GM21526 (cell line): ENCODE results near the gene TDRKH.
"Not testable (repeated sequence)": the region's sequence is repeated elsewhere in the genome, so short reads cannot be mapped to it uniquely, and the experiment has no call there.

Source experiments
- ATAC-seq: cut with Tn5 transposase; IDR thresholded peaks from one replicate; pipeline ENCODE4 v1.9.1; 2021; ENCODE audit warnings: moderate library complexity; ENCODE audit not compliant: unreplicated experiment, low FRiP score

TDRKH gene

DNA sequence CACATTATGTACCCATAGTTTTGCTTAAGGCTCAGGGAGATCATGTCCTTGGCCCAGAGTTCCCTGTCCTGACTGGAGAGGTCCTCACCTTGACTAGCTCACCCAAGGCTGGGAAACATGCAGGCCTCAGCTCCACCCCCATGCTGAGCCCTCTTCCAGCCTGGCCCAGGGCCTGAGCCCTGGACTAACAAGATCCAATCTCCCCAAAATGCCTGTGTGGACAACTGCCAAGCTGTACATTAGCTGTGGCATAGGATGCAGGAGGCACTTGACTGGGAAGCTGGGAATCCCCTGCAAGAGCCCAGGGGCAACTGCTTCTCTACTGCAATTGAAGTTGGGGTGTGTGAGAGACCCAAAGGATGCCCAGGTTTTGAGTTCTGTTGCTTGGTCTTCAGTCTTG lies 12.9 kb upstream of the TDRKH start:
- ATAC-seq = no peak

GRCh38 chr1:151802372-151802771 lies 12.1 kb upstream of the TDRKH start:
- ATAC-seq = no peak

- no peak for ATAC-seq
These were observed 11.5 kb upstream of the TDRKH start for GRCh38 chr1:151801846-151802245.

DNA sequence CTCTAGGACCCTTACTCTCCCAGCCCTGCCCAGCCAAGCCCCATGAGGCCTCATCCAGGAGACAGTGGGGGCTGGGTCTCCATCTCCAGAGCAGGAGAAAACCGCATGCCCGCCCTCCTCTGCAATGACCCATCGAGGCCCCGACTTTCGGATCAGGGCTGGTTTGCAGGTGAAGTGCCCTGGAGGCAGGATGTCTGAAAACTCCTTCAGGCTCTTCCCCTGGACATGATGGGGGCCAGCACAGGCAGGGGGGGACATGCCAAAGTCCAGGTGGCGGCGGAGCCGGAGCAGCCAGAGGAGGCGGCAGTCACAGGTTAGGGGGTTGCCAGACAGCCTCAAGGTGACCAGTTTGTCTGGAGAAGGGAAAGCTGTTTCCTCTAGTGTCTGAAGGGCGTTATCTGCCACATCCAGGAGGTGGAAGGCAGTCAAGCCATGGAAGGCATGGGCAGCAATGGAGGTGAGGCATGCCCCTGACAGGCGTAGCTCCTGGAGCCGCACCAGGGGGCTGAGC lies 11.1 kb upstream of the TDRKH start:
- ATAC-seq = no peak

GRCh38 chr1:151800830-151801229 lies 10.5 kb upstream of the TDRKH start:
- no peak for ATAC-seq

DNA sequence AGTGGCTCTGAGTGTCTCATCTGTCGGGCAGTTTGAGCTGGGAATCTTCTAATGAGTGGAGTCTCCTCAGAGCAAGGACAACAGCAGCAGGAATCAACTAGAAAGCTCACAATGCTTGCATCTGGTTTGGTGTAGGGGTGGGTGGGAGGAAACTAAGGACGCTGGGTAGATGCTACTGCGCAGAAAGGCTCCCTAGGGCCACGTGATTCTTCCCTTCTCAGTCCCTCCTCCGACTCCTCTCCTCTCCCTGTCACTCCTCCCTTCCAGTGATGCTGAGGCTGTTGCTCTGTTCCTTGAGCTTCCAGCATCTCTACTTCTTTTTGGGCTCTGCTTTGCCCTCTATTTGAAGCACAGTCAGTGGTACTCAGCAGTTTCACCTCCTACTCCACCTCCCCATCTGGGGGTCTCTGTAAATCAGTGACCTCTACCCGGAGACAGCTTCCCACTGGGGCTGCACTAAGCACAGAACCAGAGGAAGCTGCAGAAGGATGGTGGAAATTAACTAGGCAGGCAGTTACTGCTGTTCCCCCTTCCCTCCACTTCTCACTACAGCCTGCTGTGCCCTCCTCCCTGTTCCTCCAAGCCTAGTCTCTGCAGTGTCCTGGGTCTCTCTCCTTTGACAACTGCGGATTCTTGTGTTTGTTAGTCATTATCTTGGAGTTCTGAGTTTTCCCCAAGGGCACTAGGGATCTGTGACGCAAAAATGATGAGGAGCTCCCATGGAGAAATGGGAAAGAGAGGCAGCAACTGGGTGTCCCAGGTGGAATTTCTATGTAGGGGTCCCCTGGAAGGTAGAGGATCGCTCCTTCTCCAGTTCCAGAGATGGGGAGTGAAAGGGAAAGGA lies 9.1 kb upstream of the TDRKH start:
- ATAC-seq = no peak

DNA sequence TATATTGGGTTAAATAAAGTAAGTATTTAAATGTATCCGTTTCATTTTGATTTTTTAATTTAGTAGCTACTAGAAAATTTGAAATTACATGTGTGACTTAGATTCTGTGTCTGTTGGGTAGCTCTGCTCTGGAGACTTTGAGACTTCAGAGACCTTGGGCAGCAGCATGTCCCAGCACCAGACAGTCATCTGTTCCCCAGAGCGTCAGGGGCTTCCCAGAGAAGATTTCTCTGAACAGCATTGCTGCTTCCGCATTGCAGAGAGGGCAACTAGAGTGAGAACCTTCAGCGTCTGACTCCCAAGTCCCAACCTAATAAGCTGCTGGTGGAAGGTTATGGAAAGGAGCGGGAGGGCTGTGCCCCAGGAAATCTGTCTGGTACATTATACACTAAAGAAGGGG lies 8.3 kb upstream of the TDRKH start:
- ATAC-seq = no peak

DNA sequence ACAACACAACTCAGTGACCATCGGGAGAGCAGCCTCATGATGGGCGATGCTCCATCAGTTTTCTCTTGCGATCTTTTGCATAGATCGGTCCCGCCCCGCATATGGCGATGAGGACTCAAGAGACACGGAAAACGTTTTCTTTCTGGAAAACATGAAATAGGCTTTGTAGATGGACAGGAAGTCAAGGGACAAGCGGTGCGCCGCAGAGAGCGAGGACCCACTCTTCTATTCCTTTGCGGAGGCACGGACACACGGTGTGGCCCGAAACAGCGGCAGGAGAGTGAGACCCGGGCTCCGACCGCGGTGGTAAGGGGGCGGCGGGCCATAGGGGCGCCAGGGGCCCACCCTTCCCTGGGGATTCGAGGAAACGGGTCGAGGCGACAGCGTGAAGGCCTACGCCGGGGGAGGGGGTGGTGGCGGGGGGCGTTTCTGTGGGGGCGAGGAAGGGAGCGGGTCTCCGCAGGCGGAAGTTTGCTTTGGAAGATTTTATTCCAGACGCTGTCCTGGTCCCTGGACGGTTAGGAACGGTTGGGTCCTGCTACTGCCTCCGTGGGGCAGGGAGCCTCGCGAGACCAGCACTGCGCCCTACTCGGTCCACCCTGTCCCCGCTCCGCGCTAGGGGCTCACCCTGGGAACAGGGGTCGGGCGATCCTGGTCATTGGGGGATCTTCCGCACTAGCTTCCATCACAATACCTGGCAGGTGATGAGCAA lies 796 bp upstream of the TDRKH start:
- no peak for ATAC-seq

- ATAC-seq = no peak
These were observed 2.6 kb downstream of the TDRKH start for GRCh38 chr1:151787689-151788088.

GRCh38 chr1:151783796-151784195 lies 6.5 kb downstream of the TDRKH start:
- no peak for ATAC-seq

DNA sequence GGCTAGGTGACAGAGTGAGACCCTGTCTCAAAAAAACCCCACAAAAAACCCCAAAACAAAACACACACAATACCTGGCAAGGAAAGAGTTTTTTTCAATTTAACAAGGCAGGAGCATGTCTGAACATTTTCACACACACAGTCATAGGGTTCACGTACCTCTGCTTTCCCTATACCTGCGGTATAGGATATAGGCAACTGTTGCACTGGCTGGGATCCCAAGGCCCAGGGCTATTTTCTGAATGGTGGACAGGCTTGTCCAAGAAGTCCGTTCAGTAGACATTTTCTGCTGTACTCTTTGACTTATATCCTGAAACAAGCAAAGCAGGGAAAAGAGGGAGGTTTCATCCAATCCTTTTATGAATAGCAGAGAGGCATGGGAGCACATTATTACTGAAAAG lies 7.6 kb downstream of the TDRKH start:
- no peak for ATAC-seq

- not testable (repeated sequence) for ATAC-seq
These were observed 8.3 kb downstream of the TDRKH start for GRCh38 chr1:151782026-151782425.

DNA sequence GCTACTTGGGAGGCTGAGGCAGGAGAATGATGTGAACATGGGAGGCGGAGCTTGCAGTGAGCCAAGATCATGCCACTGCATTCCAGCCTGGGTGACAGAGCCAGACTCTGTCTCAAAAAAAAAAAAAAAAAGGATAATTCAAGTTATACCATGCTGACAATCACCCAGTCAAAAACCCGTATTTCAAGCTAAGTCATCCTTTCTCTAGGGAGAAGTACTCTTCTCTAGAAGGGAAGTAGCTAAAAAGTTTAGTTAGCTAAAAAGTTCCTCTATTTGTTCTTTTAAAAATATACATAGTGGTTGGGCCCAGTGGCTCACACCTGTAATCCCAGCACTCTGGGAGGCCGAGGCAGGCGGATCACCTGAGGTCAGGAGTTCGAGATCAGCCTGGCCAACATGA lies 9.6 kb downstream of the TDRKH start:
- ATAC-seq = not testable (repeated sequence)

GRCh38 chr1:151779852-151780251 lies 10.4 kb downstream of the TDRKH start:
- ATAC-seq = no peak

- ATAC-seq = no peak
These were observed 13.0 kb downstream of the TDRKH start for GRCh38 chr1:151777317-151777716.

DNA sequence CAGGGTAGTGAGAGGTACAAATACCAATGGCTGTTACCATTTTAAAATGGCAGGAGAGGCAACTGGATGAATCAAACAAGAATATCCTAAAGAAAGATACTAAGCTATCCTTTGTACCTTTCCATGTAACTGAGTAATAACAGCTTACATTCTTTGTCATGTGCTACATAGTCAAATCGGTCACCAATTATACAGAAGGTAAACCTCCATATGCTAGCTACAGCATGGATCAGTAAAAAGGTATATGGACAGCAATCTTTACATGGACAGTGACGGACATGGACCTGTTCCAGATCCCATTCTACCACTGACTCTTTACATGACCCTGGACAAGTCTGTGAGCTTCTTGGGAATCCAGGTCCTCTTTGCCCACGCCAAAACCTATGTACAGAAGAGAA lies 13.6 kb downstream of the TDRKH start:
- no peak for ATAC-seq

- ATAC-seq = no peak
These were observed 14.2 kb downstream of the TDRKH start for GRCh38 chr1:151775894-151776664.

DNA sequence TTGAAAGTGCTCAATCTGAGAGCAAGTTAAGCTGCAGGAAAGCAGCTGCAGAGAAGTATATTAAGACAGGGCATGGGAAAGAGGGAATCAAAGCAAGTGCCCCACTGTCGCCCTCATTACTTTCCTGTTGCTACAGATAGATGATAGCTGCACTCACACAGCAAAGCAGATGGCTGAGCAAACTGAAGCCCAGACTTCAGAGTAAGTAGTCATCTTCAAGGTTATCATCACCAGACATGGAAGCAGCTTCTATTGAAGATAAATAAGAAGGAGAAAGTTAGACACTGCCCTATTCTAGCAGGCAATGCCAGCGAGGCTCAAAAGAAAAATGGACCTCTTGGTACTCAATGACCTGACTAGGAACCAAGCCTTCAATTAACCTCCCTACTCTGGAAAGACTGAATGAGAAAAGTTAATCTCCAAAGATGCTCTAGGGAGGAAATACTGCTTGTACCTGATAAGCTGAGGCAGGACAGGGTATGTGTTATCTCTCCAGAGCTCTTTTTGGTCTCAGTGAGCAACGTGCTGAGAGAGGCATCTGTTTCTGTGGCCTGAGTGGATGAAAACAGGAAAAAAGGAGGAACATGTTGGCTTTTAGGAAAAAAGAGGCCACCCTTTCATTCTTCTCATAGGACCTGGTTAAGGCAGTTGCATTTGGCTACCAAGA lies 15.9 kb downstream of the TDRKH start:
- ATAC-seq = no peak

DNA sequence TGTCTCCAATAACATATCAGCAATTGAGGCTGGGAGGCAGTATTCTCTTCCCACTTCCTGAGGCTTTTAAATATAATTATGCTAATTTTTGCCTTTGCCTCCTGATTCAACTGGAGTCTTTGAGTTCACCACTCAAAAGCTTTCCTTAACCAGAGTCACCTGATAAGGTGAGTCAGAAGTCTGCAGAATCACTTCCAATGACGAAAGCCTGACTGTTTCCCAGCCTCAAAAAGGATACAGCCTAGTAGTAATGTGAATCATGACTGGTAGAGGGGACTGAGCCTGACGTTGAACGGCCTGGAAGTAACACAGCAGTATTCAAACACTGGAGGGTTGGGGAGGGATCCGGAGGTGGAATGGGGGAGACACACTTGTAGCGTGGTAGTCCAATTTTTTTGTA lies 16.6 kb downstream of the TDRKH start:
- ATAC-seq = no peak

DNA sequence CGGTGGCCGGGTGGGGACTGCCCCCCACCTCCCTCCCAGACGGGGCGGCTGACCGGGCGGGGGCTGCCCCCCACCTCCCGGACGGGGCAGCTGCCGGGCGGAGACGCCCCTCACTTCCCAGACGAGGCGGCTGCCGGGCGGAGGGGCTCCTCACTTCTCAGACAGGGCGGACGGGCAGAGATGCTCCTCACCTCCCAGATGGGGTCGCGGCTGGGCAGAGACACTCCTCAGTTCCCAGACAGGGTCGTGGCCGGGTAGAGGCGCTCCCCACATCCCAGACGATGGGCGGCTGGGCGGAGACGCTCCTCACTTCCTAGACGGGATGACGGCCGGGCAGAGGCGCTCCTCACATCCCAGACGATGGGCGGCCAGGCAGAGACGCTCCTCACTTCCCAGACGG lies 21.0 kb downstream of the TDRKH start:
- not testable (repeated sequence) for ATAC-seq
